ENCODE data around the gene PTH1R.

DNA sequence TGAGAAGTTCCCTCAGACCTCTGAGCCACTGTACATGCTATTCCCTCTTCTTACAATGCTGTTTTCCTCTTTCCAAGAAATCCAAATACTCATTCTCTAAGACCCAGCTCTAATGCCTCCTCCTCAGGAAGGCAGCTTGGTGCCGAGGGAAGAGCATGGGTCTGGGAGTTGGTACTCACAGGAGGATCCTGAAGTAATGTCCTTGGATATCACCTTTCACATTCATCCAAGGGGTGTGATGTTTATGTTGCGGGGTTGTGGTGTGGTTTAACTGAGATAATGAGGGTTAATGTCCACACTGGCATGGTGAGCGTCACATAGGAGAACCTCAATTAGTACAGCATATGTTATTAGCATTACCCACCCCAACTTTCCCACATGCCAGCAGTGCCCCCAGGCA is 46.2 kb upstream of the PTH1R start:
- TF ChIP-seq, protein P1, sequence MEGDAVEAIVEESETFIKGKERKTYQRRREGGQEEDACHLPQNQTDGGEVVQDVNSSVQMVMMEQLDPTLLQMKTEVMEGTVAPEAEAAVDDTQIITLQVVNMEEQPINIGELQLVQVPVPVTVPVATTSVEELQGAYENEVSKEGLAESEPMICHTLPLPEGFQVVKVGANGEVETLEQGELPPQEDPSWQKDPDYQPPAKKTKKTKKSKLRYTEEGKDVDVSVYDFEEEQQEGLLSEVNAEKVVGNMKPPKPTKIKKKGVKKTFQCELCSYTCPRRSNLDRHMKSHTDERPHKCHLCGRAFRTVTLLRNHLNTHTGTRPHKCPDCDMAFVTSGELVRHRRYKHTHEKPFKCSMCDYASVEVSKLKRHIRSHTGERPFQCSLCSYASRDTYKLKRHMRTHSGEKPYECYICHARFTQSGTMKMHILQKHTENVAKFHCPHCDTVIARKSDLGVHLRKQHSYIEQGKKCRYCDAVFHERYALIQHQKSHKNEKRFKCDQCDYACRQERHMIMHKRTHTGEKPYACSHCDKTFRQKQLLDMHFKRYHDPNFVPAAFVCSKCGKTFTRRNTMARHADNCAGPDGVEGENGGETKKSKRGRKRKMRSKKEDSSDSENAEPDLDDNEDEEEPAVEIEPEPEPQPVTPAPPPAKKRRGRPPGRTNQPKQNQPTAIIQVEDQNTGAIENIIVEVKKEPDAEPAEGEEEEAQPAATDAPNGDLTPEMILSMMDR (IDR thresholded peaks at IDR 0.05): no peak
- TF ChIP-seq POLR2A (IDR thresholded peaks at IDR 0.05): no peak

All from esophagus squamous epithelium (tissue), 4 donors.